GM13976 (cell line): ENCODE measurements around the gene MAD1L1.

Experiments used
- DNase-seq: peaks from one replicate; pipeline ENCODE4 v3.0.0; 2012; ENCODE audit warnings: low spot score
- in situ Hi-C: fragments of 300-500 bp; cut with MboI; formaldehyde crosslinking; loops from one replicate; pipeline ENCODE4 v1.12.0; 2022; ENCODE audit warnings: low sequenced_read_pairs, mixed read lengths, inconsistent platforms; ENCODE audit not compliant: unreplicated experiment
- TF ChIP-seq, protein P1 (sequence below): IDR thresholded peaks from 2 replicates; pipeline ENCODE4 v1.5.1; 2012; ENCODE audit warnings: borderline replicate concordance, mild to moderate bottlenecking; ENCODE audit not compliant: insufficient read depth; ENCODE audit errors: extremely low read depth, missing control alignments, control extremely low read depth

The MAD1L1 gene

DNA sequence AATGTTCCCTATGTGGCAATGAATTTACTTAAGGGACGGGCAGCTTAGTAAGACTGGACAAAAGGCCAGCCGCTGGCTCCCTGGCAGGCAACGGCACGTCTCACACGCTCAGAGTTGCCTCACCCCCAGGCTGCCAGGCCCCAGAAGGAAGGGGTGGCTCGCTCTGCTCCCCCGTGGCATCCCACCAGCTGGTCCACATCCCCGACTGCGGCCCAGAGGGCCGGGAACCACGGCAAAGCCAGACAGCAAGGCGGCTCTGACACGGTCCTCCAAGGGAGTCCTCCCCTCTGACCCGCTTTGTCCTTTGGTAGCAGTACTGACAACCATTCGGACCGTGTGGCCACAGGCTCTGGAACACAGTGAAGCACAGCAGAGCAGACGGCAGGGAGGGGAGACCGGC lies 43.4 kb upstream of the MAD1L1 start:
- no peak for DNase-seq
- TF ChIP-seq, protein P1, sequence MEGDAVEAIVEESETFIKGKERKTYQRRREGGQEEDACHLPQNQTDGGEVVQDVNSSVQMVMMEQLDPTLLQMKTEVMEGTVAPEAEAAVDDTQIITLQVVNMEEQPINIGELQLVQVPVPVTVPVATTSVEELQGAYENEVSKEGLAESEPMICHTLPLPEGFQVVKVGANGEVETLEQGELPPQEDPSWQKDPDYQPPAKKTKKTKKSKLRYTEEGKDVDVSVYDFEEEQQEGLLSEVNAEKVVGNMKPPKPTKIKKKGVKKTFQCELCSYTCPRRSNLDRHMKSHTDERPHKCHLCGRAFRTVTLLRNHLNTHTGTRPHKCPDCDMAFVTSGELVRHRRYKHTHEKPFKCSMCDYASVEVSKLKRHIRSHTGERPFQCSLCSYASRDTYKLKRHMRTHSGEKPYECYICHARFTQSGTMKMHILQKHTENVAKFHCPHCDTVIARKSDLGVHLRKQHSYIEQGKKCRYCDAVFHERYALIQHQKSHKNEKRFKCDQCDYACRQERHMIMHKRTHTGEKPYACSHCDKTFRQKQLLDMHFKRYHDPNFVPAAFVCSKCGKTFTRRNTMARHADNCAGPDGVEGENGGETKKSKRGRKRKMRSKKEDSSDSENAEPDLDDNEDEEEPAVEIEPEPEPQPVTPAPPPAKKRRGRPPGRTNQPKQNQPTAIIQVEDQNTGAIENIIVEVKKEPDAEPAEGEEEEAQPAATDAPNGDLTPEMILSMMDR: no peak
- in situ Hi-C loops: no loop called here

DNA sequence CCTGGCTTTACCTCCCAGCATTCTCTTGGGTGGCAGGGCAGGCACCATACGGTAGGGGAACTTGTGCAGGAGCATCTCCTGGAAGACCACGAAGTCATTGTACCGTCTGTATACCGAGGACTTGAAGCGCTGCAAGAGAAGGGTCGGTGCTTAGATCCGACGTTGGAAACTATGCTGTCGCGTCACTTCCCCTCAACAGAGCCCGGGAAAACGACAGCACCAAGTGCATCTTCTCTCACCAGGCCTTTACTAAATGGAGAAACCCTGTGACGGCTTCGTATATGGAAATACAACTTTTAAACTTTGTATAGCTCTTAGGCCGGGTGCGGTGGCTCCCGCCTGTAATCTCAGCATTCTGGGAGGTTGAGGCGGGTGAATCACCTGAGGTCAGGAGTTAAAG lies 42.4 kb upstream of the MAD1L1 start:
- in situ Hi-C loops: no loop called here
- TF ChIP-seq, protein P1: no peak
- no peak for DNase-seq

DNA sequence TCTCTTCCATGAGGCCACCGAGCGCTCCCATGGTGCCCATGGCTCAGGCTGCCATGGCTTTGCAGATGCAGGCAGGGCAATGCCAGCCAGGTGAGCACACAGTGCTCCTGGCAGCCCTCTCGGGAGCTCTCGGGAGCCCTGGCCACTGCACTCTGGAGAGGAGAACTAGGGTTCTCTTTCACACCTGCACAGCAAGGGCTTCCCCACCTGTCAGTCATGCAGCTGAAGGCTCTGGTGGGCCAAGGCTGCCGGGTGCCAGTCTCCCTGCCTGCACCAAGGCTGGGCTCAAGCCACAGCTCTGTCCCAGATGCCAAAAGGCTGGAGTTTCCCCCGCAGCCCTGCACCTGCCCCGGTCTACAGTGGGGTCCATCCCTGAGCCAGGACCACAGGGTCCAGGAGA lies 41.9 kb upstream of the MAD1L1 start:
- TF ChIP-seq, protein P1: no peak
- in situ Hi-C loops: no loop called here
- DNase-seq: no peak

DNA sequence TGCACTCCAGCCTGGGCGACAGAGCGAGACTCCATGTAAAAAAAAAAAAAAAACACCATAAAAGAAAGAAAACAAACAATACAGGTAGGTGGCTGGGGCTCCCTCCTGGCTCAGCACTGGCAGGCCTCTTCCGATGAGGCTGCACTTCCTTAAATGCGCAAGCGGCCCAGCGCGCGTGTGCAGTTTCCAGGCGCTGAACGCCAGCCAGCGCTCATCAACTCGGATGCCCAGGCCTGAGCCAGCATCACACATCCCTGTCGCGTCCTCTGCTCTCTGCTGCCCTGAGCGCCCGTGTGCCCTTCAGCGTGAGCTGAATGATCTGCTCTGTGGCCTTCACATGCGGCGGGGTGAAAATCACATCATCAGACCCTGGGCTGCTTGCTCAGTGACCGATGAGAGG lies 41.1 kb upstream of the MAD1L1 start:
- in situ Hi-C loops: no loop called here
- TF ChIP-seq, protein P1: no peak
- DNase-seq: no peak

DNA sequence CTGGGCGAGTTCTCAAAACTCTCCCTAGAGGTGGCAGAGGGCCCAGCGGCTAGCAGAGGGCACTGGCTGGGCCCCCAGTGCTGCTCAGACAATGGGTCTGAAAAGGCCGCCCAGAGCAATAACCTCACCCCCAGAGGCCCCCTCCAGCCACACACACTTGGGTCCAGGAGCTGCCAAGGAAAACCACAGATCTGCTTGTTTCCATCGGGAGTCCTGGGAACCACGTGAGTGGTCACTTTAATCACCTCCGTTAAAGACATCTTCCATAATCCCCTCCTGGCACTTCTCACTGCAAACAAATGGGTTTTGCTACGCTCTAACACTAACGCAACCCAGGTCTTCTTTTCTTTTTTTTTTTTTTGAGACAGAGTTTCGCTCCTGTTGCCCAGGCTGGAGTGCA lies 39.3 kb upstream of the MAD1L1 start:
- TF ChIP-seq, protein P1: no peak
- in situ Hi-C loops: no loop called here
- no peak for DNase-seq

DNA sequence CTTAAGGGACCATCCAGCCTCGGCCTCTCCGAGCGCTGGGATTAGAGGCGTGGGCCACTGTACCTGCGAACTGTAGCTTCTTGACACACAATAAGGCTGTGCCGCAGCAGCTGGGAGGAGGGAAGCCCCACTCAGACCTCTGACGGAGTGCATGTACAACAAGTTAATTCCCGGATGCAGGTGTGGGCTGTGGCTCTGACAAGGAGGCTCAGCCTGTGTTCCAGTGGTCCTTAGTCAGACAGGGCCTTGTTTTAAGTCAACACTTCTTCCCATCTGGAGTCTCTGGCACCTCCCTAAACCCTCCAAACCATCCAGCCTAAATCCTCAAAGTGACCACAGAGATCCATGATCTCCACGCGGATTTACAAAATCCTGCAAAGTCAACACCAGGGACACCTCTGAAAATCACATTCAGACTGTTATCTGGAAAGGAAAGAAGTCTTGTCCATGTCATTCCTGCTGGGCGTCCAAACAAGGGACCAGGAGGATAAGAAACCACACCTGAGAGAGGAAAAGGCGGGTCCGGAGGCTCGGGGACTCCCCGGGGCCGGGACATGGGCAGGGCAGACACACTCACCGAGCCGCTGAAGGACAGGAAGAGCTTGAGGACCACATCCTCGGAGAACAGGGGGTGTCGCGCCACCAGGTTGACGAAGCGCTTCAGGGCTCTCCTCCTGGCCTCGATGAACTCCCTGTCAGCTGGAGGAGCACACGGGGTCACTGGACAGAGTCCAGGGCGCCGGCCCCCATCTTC lies 38.7 kb upstream of the MAD1L1 start:
- TF ChIP-seq, protein P1: no peak
- DNase-seq: no peak
- in situ Hi-C loops: no loop called here
